Stimulated activated naive B cell treated with anti-CD40 and anti-IgM and Interleukin-4, amounts not matched to agents 10 μg/mL and 1 μg/mL and 100 μg/mL, for 72 hours (primary cell): ENCODE measurements around the gene SPEN.
"Not testable (repeated sequence)": the region's sequence is repeated elsewhere in the genome, so short reads cannot be mapped to it uniquely, and the experiment has no call there.

Experiments used
- ATAC-seq, 2 donors: fragments of 150-1000 bp; cut with Tn5 transposase; replicated peaks; 2 replicates each; pipeline ENCODE4 v1.10.0; 2021; ENCODE audit warnings: moderate library complexity in 1 of 2
- DNase-seq: peaks from one replicate; pipeline ENCODE4 v3.0.0; 2021
- H3K27ac Mint-ChIP-seq: one replicate; pipeline ENCODE4 v1.8.0; 2022; ENCODE audit warnings: mild to moderate bottlenecking, mixed read lengths
- H3K27me3 Mint-ChIP-seq, 2 donors: one replicate each; pipeline ENCODE4 v1.8.0; 2022; ENCODE audit warnings: mixed read lengths in 2 of 2
- H3K36me3 Mint-ChIP-seq, 2 donors: one replicate each; pipeline ENCODE4 v1.8.0; 2022; ENCODE audit warnings: mixed read lengths in 2 of 2, mild to moderate bottlenecking in 1 of 2
- H3K4me1 Mint-ChIP-seq, 2 donors: one replicate each; pipeline ENCODE4 v1.8.0; 2022; ENCODE audit warnings: mixed read lengths in 2 of 2, mild to moderate bottlenecking in 1 of 2
- H3K4me3 Mint-ChIP-seq, 2 donors: one replicate each; pipeline ENCODE4 v1.8.0; 2022; ENCODE audit warnings: mild to moderate bottlenecking in 2 of 2, mixed read lengths in 2 of 2, moderate library complexity in 1 of 2
- H3K9me3 Mint-ChIP-seq, 2 donors: one replicate each; pipeline ENCODE4 v1.8.0; 2022; ENCODE audit warnings: mixed read lengths in 2 of 2, mild to moderate bottlenecking in 1 of 2

The SPEN gene

GRCh38 chr1:15820478-15820877 lies 27.0 kb upstream of the SPEN start:
- ATAC-seq, result no peak
- DNase-seq, result no peak
- Mint-ChIP-seq H3K27ac (no peak overlapping the region), H3K9me3 (no peaks in the 10 kb centered on the region), H3K27me3 (no peaks in the 10 kb centered on the region), H3K4me3 (no peak overlapping the region), H3K36me3 (no peaks in the 10 kb centered on the region), H3K4me1 (peaks cover 3 to 4% of the 10 kb centered on the region in 2 donors)

- Mint-ChIP-seq H3K36me3 (no peaks in the 10 kb centered on the region), H3K4me3 (no peak overlapping the region), H3K9me3 (no peaks in the 10 kb centered on the region), H3K27ac (peak overlapping the region; percentile 7), H3K27me3 (no peaks in the 10 kb centered on the region), H3K4me1 (peaks cover 28 to 36% of the 10 kb centered on the region in 2 donors)
- ATAC-seq, result peak in 1 of 2 donors; percentile 47
- no peak for DNase-seq
Measured at GRCh38 chr1:15825800-15826199, 21.7 kb upstream of the SPEN start.

GRCh38 chr1:15826810-15827507 lies 20.5 kb upstream of the SPEN start:
- peaks cover 34 to 46% of the 10 kb centered on the region in 2 donors for H3K4me1 Mint-ChIP-seq
- ATAC-seq (no peak), DNase-seq (no peak)
- no peaks in the 10 kb centered on the region for H3K27me3 Mint-ChIP-seq
- H3K27ac Mint-ChIP-seq, result no peak overlapping the region
- no peak overlapping the region for H3K4me3 Mint-ChIP-seq
- peaks cover 4% of the 10 kb centered on the region in 2 donors for H3K36me3 Mint-ChIP-seq
- no peaks in the 10 kb centered on the region for H3K9me3 Mint-ChIP-seq

GRCh38 chr1:15827567-15827966 lies 19.9 kb upstream of the SPEN start:
- H3K4me1 Mint-ChIP-seq, result peaks cover 35 to 49% of the 10 kb centered on the region in 2 donors
- not testable (repeated sequence) for H3K9me3 Mint-ChIP-seq, H3K27ac Mint-ChIP-seq, ATAC-seq, DNase-seq, H3K36me3 Mint-ChIP-seq, H3K27me3 Mint-ChIP-seq, H3K4me3 Mint-ChIP-seq

- H3K36me3 Mint-ChIP-seq, ATAC-seq, H3K9me3 Mint-ChIP-seq, H3K27ac Mint-ChIP-seq, H3K4me3 Mint-ChIP-seq, H3K27me3 Mint-ChIP-seq, DNase-seq: not testable (repeated sequence)
- H3K4me1 Mint-ChIP-seq, result peaks cover 35 to 49% of the 10 kb centered on the region in 2 donors
Measured at GRCh38 chr1:15828931-15829330, 18.6 kb upstream of the SPEN start.

GRCh38 chr1:15830258-15830657 lies 17.2 kb upstream of the SPEN start:
- Mint-ChIP-seq H3K4me1 (peaks cover 35 to 48% of the 10 kb centered on the region in 2 donors), H3K4me3 (peak overlapping the region; percentile 46 to 49), H3K27ac (peak overlapping the region; percentile 76)

GRCh38 chr1:15833069-15833679 lies 14.3 kb upstream of the SPEN start:
- no peaks in the 10 kb centered on the region for H3K27me3 Mint-ChIP-seq
- peaks cover 29 to 57% of the 10 kb centered on the region in 2 donors for H3K4me1 Mint-ChIP-seq
- peak overlapping the region; percentile 99 for H3K27ac Mint-ChIP-seq
- H3K9me3 Mint-ChIP-seq, result no peaks in the 10 kb centered on the region
- peaks cover 6 to 7% of the 10 kb centered on the region in 2 donors for H3K36me3 Mint-ChIP-seq
- H3K4me3 Mint-ChIP-seq, result peak overlapping the region; percentile 21 to 96
- DNase-seq (no peak), ATAC-seq (no peak)

More at GRCh38 chr1:15830258-15830657, 17.2 kb upstream of the SPEN start:
- no peaks in the 10 kb centered on the region for H3K9me3 Mint-ChIP-seq
- H3K27me3 Mint-ChIP-seq, result no peaks in the 10 kb centered on the region
- H3K36me3 Mint-ChIP-seq, result peaks cover 6 to 7% of the 10 kb centered on the region in 2 donors
- ATAC-seq (no peak), DNase-seq (no peak)

- ATAC-seq (no peak), DNase-seq (no peak)
- Mint-ChIP-seq H3K4me3 (peak overlapping the region; percentile 93 to 96), H3K4me1 (peaks cover 27 to 62% of the 10 kb centered on the region in 2 donors), H3K27me3 (no peaks in the 10 kb centered on the region), H3K9me3 (no peaks in the 10 kb centered on the region), H3K27ac (peak overlapping the region; percentile 99), H3K36me3 (peaks cover 6 to 7% of the 10 kb centered on the region in 2 donors)
Measured at GRCh38 chr1:15833842-15834405, 13.6 kb upstream of the SPEN start.

- H3K27ac Mint-ChIP-seq, result peak overlapping the region; percentile 99
- peak; percentile 90 for DNase-seq
- ATAC-seq, result peak; percentile 51 to 53
- no peaks in the 10 kb centered on the region for H3K9me3 Mint-ChIP-seq
- H3K4me1 Mint-ChIP-seq, result peaks cover 22 to 56% of the 10 kb centered on the region in 2 donors
- H3K27me3 Mint-ChIP-seq, result no peaks in the 10 kb centered on the region
- H3K36me3 Mint-ChIP-seq, result peaks cover 6 to 7% of the 10 kb centered on the region in 2 donors
- peak overlapping the region; percentile 93 to 96 for H3K4me3 Mint-ChIP-seq
Measured at GRCh38 chr1:15834406-15835204, 12.9 kb upstream of the SPEN start.

GRCh38 chr1:15835205-15835740 lies 12.2 kb upstream of the SPEN start:
- H3K27me3 Mint-ChIP-seq, result no peaks in the 10 kb centered on the region
- H3K4me3 Mint-ChIP-seq, result peak overlapping the region; percentile 93 to 96
- ATAC-seq, result peak; percentile 1 to 5
- H3K9me3 Mint-ChIP-seq, result no peaks in the 10 kb centered on the region
- H3K27ac Mint-ChIP-seq, result peak overlapping the region; percentile 99
- peaks cover 6 to 7% of the 10 kb centered on the region in 2 donors for H3K36me3 Mint-ChIP-seq
- peaks cover 15 to 49% of the 10 kb centered on the region in 2 donors for H3K4me1 Mint-ChIP-seq
- no peak for DNase-seq

- peak; percentile 99 for DNase-seq
- H3K4me3 Mint-ChIP-seq, result peak overlapping the region; percentile 93 to 96
- H3K27me3 Mint-ChIP-seq, result no peaks in the 10 kb centered on the region
- peak overlapping the region; percentile 99 for H3K27ac Mint-ChIP-seq
- ATAC-seq, result peak; percentile 35 to 41
- peaks cover 9 to 42% of the 10 kb centered on the region in 2 donors for H3K4me1 Mint-ChIP-seq
- peaks cover 6 to 7% of the 10 kb centered on the region in 2 donors for H3K36me3 Mint-ChIP-seq
- no peaks in the 10 kb centered on the region for H3K9me3 Mint-ChIP-seq
Measured at GRCh38 chr1:15835741-15836510, 11.6 kb upstream of the SPEN start.

- Mint-ChIP-seq H3K4me1 (peaks cover 8 to 39% of the 10 kb centered on the region in 2 donors), H3K4me3 (peak overlapping the region; percentile 93 to 96), H3K27ac (peak overlapping the region; percentile 99)
- not testable (repeated sequence) for ATAC-seq, H3K36me3 Mint-ChIP-seq, H3K27me3 Mint-ChIP-seq, H3K9me3 Mint-ChIP-seq, DNase-seq
Measured at GRCh38 chr1:15836511-15836771, 11.1 kb upstream of the SPEN start.

GRCh38 chr1:15836772-15837669 lies 10.5 kb upstream of the SPEN start:
- H3K27me3 Mint-ChIP-seq, result no peaks in the 10 kb centered on the region

More at GRCh38 chr1:15836772-15837669, 10.5 kb upstream of the SPEN start:
- ATAC-seq (peak; percentile 66 to 71), DNase-seq (peak; percentile 88)
- H3K4me1 Mint-ChIP-seq, result peaks cover 4 to 33% of the 10 kb centered on the region in 2 donors
- peaks cover under 1 to 2% of the 10 kb centered on the region in 2 donors for H3K36me3 Mint-ChIP-seq
- H3K4me3 Mint-ChIP-seq, result peak overlapping the region; percentile 93 to 96
- no peaks in the 10 kb centered on the region for H3K9me3 Mint-ChIP-seq
- H3K27ac Mint-ChIP-seq, result peak overlapping the region; percentile 99
